ENCODE data around the gene TGIF2LY. TPM values are rescaled to one million over a fixed set of nuclear protein-coding genes. Genes with fewer than 3 reads are reported as not detected.
"Not testable (repeated sequence)": the region's sequence is repeated elsewhere in the genome, so short reads cannot be mapped to it uniquely, and the experiment has no call there.

The TGIF2LY gene
- 0.98 TPM in 1 of 2 replicates, not detected in the other for total RNA-seq (2014; rRNA removed; shearing (Covaris generic))

DNA sequence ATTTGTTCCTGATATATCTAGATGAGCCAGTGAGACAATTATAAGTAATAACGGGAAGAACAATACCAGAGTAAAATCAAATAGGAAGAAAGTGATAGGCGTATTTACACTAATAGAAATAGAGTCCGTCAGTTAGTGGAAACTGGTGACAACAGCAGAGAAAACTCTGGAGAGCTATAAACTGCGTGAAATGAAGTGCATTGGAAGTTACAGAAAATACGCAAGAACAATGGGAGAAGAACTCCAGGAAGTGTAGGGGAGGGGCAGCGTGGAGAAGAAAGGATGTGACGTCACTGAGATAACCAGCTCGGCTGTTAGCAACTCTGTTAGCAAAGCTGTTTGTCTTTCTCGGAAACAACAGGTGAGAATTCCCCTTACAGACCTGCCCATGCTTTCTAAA is at the start of gene TGIF2LY:
TSS of gene TGIF2LY (plus strand) at position 301 of the 400 bp plus-strand sequence. CDS start 178 bp downstream, outside the sequence.
- not testable (repeated sequence) for DNase-seq (ENCODE audit: low spot score)
